Cardiac muscle cell (in vitro differentiated cells and primary cell): Measurements from ENCODE around the gene FMNL3. TPM values are rescaled to one million over a fixed set of nuclear protein-coding genes. Genes with fewer than 3 reads are reported as not detected.

Experiments
- DNase-seq, 2 donors: peaks; one replicate each; pipeline versions ENCODE4 v3.0.0 to v3.0.0-alpha.2; 2010 to 2017; ENCODE audit warnings: low read depth in 1 of 2, low spot score in 1 of 2
- H3K27ac ChIP-seq: fragments of 200-600 bp; sonication (generic); 2 replicates; pipeline ENCODE4 v1.5.1; 2016
- H3K27me3 ChIP-seq: fragments of 200-600 bp; sonication (generic); 2 replicates; pipeline ENCODE4 v1.6.0; 2016; ENCODE audit warnings: control low read depth
- H3K36me3 ChIP-seq: fragments of 200-600 bp; sonication (generic); 2 replicates; pipeline ENCODE4 v1.5.1; 2016; ENCODE audit warnings: control low read depth
- H3K4me1 ChIP-seq: fragments of 200-600 bp; sonication (generic); 2 replicates; pipeline ENCODE4 v1.8.1; 2017; ENCODE audit warnings: low read depth, mild to moderate bottlenecking, mixed run types
- H3K4me3 ChIP-seq: fragments of 200-600 bp; sonication (generic); 2 replicates; pipeline ENCODE4 v1.5.1; 2016; ENCODE audit warnings: mild to moderate bottlenecking
- H3K9me3 ChIP-seq: fragments of 200-600 bp; sonication (generic); 2 replicates; pipeline ENCODE4 v1.5.1; 2017; ENCODE audit warnings: low read depth, mild to moderate bottlenecking, control low read depth
- CTCF ChIP-seq: IDR thresholded peaks from 2 replicates; pipeline ENCODE4 v1.5.1; 2012; ENCODE audit warnings: low read depth, mild to moderate bottlenecking, low read length
- polyA plus RNA-seq: library from polyadenylated mRNA; unstranded; fragments of >200 nt; fragmentation: Nextera tagmentation; extraction: Ambion mirVana; gene quantifications from 2 replicates; pipeline ENCODE4 v1.2.1, GENCODE V29; 2016
- total RNA-seq: library from RNA; depleted of rRNA; stranded (reverse); fragments of >200 nt; gene quantifications from 2 replicates; pipeline ENCODE4 v1.2.3, GENCODE V29; 2016

FMNL3 gene
- total and polyA plus RNA-seq, 2 experiments from 2014 or later: 2.9 to 5.6 TPM

- no peaks in the 10 kb centered on the region for H3K27me3 ChIP-seq
- DNase-seq: no peak
- no peaks in the 10 kb centered on the region for H3K9me3 ChIP-seq
- peaks cover 39% of the 10 kb centered on the region for H3K4me1 ChIP-seq
- TF ChIP-seq CTCF: no peak
- H3K27ac ChIP-seq: no peak overlapping the region
- H3K36me3 ChIP-seq: no peaks in the 10 kb centered on the region
- H3K4me3 ChIP-seq: no peak overlapping the region
Measured at GRCh38 chr12:49669796-49670195, 37.4 kb downstream of the FMNL3 start.

- Histone ChIP-seq H3K27me3 (no peaks in the 10 kb centered on the region), H3K27ac (no peak overlapping the region), H3K36me3 (no peaks in the 10 kb centered on the region), H3K4me3 (no peak overlapping the region), H3K9me3 (no peaks in the 10 kb centered on the region), H3K4me1 (peaks cover 31% of the 10 kb centered on the region)
- peak in 1 of 2 donors; percentile 38 for DNase-seq
- no peak for TF ChIP-seq CTCF
Measured at GRCh38 chr12:49667325-49668090, 39.7 kb downstream of the FMNL3 start.

- H3K4me3 ChIP-seq: no peak overlapping the region
- H3K4me1 ChIP-seq: peaks cover 24% of the 10 kb centered on the region
- no peaks in the 10 kb centered on the region for H3K36me3 ChIP-seq
- no peaks in the 10 kb centered on the region for H3K9me3 ChIP-seq
- H3K27me3 ChIP-seq: no peaks in the 10 kb centered on the region
- H3K27ac ChIP-seq: no peak overlapping the region
- no peak for TF ChIP-seq CTCF
- DNase-seq: no peak
Measured at GRCh38 chr12:49666176-49666575, 41.0 kb downstream of the FMNL3 start.

GRCh38 chr12:49665384-49665783 lies 41.8 kb downstream of the FMNL3 start:
- TF ChIP-seq CTCF: no peak
- no peaks in the 10 kb centered on the region for H3K36me3 ChIP-seq
- peak in 1 of 2 donors; percentile 51 for DNase-seq
- peaks cover 20% of the 10 kb centered on the region for H3K4me1 ChIP-seq
- no peaks in the 10 kb centered on the region for H3K27me3 ChIP-seq
- H3K27ac ChIP-seq: no peak overlapping the region
- H3K4me3 ChIP-seq: no peak overlapping the region
- H3K9me3 ChIP-seq: no peaks in the 10 kb centered on the region

- Histone ChIP-seq H3K27ac (peak overlapping the region; percentile 93), H3K36me3 (no peaks in the 10 kb centered on the region), H3K27me3 (no peaks in the 10 kb centered on the region), H3K9me3 (no peaks in the 10 kb centered on the region), H3K4me1 (peaks cover 20% of the 10 kb centered on the region), H3K4me3 (no peak overlapping the region)
- DNase-seq: no peak
- TF ChIP-seq CTCF: no peak
Measured at GRCh38 chr12:49664591-49665239, 42.5 kb downstream of the FMNL3 start.
